Retina (tissue), 1 donor: Measurements from ENCODE around the gene NOL11.
"Not testable (repeated sequence)": the region's sequence is repeated elsewhere in the genome, so short reads cannot be mapped to it uniquely, and the experiment has no call there.

Experiments used
- DNase-seq: peaks from one replicate; pipeline ENCODE4 v3.0.0-alpha.2; 2016

Gene NOL11

GRCh38 chr17:67756766-67757165 is 39.0 kb downstream of the NOL11 start:
- not testable (repeated sequence) for DNase-seq

DNA sequence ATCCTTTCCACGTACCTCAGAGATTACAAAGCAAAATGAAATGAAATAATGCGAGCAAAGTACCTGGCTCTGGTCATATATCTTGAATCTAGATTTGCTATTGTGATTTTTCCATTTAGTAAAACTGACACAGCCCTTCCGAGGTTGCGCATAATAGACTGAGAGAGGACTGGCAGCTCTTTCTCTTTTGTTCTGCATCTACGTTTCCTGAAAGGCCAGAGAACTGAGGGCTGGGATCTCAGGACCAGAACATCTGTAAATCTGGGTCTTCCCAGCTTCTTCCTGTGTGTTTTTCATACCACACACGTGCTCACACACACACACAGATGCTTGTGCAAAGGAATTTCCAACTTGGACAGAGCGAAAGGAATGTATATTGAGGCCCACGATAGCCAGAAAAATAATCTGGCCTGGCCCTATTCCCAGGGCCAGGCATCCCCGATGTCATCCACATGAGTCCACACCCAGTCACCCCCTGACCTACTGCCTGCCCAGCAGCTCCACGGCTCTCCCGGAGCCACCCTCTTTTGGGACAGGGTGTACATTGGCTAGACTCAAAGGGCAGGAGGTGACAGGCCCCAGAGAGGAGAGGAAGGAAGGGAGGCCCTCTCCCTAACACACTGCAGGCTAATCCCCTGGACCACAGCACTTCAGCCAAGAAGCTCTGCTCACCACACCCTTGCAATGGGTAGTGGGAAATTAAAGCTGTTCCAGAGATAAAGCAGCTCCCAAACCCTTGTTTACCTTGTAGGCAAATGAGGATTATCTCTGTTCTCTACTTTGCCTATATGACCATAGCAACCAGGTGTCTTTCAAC is 41.8 kb downstream of the NOL11 start:
- no peak for DNase-seq

- no peak for DNase-seq
These were observed 47.9 kb downstream of the NOL11 start for GRCh38 chr17:67765623-67766022.

DNA sequence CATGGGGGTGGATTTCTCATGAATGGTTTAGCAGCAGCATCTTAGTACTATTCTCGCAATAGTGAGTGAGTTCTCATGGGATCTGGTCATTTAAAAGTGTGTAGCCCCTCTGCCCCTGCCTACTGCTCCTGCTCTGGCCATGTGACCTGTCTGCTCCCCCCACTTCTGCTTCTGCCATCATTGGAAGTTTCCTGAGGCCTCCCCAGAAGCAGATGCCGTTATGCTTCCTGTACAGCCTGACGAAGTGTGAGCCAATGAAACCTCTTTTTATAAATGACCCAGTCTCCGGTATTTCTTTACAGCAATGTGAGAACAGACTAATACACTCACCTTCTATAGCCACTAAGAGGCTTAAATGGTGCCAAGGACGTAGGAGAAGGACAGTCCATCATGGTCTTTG is 51.5 kb downstream of the NOL11 start:
- no peak for DNase-seq

DNA sequence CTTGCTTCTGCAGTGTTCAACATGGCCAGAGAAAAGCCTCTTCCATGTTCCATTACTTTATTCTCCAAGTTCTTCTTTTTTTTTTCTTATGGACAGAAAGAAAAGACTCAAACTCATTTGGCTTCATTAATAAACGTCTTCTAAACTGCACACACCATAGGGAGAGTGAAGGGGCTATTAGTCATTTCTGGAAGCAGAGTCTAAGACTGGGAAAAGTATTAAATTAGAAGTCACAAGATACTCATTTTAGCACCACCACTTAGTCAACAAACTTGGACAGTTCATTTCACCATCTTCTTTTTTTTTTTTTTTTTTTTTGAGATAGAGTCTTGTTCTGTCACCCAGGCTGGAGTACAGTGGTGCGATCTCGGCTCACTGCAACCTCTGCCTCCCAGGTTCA is 52.8 kb downstream of the NOL11 start:
- no peak for DNase-seq

DNA sequence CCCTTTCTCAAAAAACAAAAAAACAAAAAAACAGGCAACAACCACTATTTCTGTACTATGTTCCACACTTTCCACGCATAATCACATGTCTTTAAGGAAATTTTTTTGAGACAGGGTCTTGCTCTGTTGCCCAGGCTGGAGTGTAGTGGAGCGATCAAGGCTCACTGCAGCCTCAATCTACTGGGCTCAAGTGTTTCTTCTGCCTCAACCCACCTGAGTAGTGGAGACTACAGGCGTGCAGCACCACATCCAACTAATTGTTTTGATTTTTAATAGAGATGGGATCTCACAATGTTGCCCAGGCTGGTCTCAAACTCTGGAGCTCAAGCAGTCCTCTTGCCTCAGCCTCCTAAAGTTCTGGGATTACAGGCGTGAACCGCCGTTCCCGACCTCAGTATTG is 54.9 kb downstream of the NOL11 start:
- DNase-seq: no peak

DNA sequence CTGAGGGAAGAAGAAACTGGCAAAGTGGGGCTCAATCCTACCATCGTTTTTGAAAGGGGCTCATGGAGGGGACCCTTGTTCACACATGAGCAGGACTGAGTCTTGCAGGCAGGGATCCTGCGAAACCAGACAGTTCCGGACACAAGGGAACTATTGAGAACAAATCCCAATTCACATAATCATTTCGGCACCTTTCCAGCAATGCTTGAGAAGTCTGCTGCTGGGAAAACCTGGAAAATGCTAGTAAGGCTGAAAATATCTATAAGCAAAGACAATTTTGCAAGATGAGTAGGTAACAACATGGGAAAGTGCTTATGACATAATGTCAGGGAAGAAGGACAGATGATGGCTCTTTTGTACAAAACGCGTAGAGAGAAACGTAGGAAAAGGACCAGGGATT is 55.5 kb downstream of the NOL11 start:
- DNase-seq: no peak

- DNase-seq: peak; percentile 42
These were observed 61.4 kb downstream of the NOL11 start for GRCh38 chr17:67779098-67779672.

- DNase-seq: no peak
These were observed 66.8 kb downstream of the NOL11 start for GRCh38 chr17:67784364-67785121.

- DNase-seq: no peak
These were observed 67.4 kb downstream of the NOL11 start for GRCh38 chr17:67785122-67785477.

GRCh38 chr17:67785504-67785903 is 67.8 kb downstream of the NOL11 start:
- DNase-seq: no peak
